ENCODE measurements around the gene SHISA5. TPM values are rescaled to one million over a fixed set of nuclear protein-coding genes. Genes with fewer than 3 reads are reported as not detected.
"Not testable (repeated sequence)": the region's sequence is repeated elsewhere in the genome, so short reads cannot be mapped to it uniquely, and the experiment has no call there.

Gene SHISA5
- total RNA-seq, 1 experiment from 2014 or later = 124 TPM

- no peak for DNase-seq (ENCODE audit: extremely low read depth, low read depth)
Observed at GRCh38 chr3:48521635-48522034, 17.7 kb upstream of the SHISA5 start.

- no peak for DNase-seq (ENCODE audit: extremely low read depth, low read depth)
Observed at GRCh38 chr3:48519277-48519643, 15.3 kb upstream of the SHISA5 start.

- DNase-seq (ENCODE audit: extremely low read depth, low read depth) = no peak
Observed at GRCh38 chr3:48518638-48519276, 14.8 kb upstream of the SHISA5 start.

- DNase-seq (ENCODE audit: extremely low read depth, low read depth) = no peak
Observed at GRCh38 chr3:48518069-48518468, 14.1 kb upstream of the SHISA5 start.

- no peak for DNase-seq (ENCODE audit: extremely low read depth, low read depth)
Observed at GRCh38 chr3:48516571-48516970, 12.6 kb upstream of the SHISA5 start.

- no peak for DNase-seq (ENCODE audit: extremely low read depth, low read depth)
Observed at GRCh38 chr3:48514431-48515227, 10.7 kb upstream of the SHISA5 start.

- no peak for DNase-seq (ENCODE audit: extremely low read depth, low read depth)
Observed at GRCh38 chr3:48511551-48511950, 7.6 kb upstream of the SHISA5 start.

GRCh38 chr3:48507256-48508061, 3.5 kb upstream of the SHISA5 start:
- DNase-seq (ENCODE audit: extremely low read depth, low read depth) = peak; percentile 32

- DNase-seq (ENCODE audit: extremely low read depth, low read depth) = no peak
Observed at GRCh38 chr3:48505968-48506504, 2.1 kb upstream of the SHISA5 start.

GRCh38 chr3:48505146-48505545, 1.2 kb upstream of the SHISA5 start:
- no peak for DNase-seq (ENCODE audit: extremely low read depth, low read depth)

- DNase-seq (ENCODE audit: extremely low read depth, low read depth) = no peak
Observed at GRCh38 chr3:48503401-48504050, 448 bp downstream of the SHISA5 start.

- no peak for DNase-seq (ENCODE audit: extremely low read depth, low read depth)
Observed at GRCh38 chr3:48502728-48503168, 1.2 kb downstream of the SHISA5 start.

- DNase-seq (ENCODE audit: extremely low read depth, low read depth) = no peak
Observed at GRCh38 chr3:48502121-48502520, 1.9 kb downstream of the SHISA5 start.

GRCh38 chr3:48501196-48501595, 2.8 kb downstream of the SHISA5 start:
- DNase-seq (ENCODE audit: extremely low read depth, low read depth) = no peak

GRCh38 chr3:48500656-48501055, 3.3 kb downstream of the SHISA5 start:
- DNase-seq (ENCODE audit: extremely low read depth, low read depth) = no peak

GRCh38 chr3:48493203-48493501, 10.8 kb downstream of the SHISA5 start:
- DNase-seq (ENCODE audit: extremely low read depth, low read depth) = no peak

GRCh38 chr3:48492461-48493202, 11.3 kb downstream of the SHISA5 start:
- DNase-seq (ENCODE audit: extremely low read depth, low read depth) = no peak

GRCh38 chr3:48486952-48487351, 17.0 kb downstream of the SHISA5 start:
- DNase-seq (ENCODE audit: extremely low read depth, low read depth) = no peak

- DNase-seq (ENCODE audit: extremely low read depth, low read depth) = not testable (repeated sequence)
Observed at GRCh38 chr3:48482822-48483221, 21.2 kb downstream of the SHISA5 start.

- not testable (repeated sequence) for DNase-seq (ENCODE audit: extremely low read depth, low read depth)
Observed at GRCh38 chr3:48480891-48481290, 23.1 kb downstream of the SHISA5 start.

All from NCI-H460 (cell line).